GM21528 (cell line): ENCODE results near the gene CPEB2.

Experiments used
- ATAC-seq: cut with Tn5 transposase; IDR thresholded peaks from one replicate; pipeline ENCODE4 v1.9.1; 2021; ENCODE audit warnings: mild to moderate bottlenecking, moderate library complexity; ENCODE audit not compliant: unreplicated experiment, low FRiP score

The CPEB2 gene

GRCh38 chr4:15007201-15007600 lies 4.9 kb downstream of the CPEB2 start:
- ATAC-seq = no peak

- no peak for ATAC-seq
Observed at GRCh38 chr4:15010038-15010585, 7.8 kb downstream of the CPEB2 start.

GRCh38 chr4:15011166-15011565 lies 8.9 kb downstream of the CPEB2 start:
- no peak for ATAC-seq

GRCh38 chr4:15012017-15012788 lies 9.9 kb downstream of the CPEB2 start:
- ATAC-seq = no peak

- no peak for ATAC-seq
Observed at GRCh38 chr4:15013585-15013984, 11.3 kb downstream of the CPEB2 start.

GRCh38 chr4:15015170-15015569 lies 12.9 kb downstream of the CPEB2 start:
- ATAC-seq = no peak

GRCh38 chr4:15018361-15018760 lies 16.1 kb downstream of the CPEB2 start:
- ATAC-seq = no peak

GRCh38 chr4:15020502-15021286 lies 18.4 kb downstream of the CPEB2 start:
- ATAC-seq = no peak

- no peak for ATAC-seq
Observed at GRCh38 chr4:15021311-15021710, 19.0 kb downstream of the CPEB2 start.

- ATAC-seq = no peak
Observed at GRCh38 chr4:15021946-15022345, 19.7 kb downstream of the CPEB2 start.

GRCh38 chr4:15024386-15024785 lies 22.1 kb downstream of the CPEB2 start:
- no peak for ATAC-seq

GRCh38 chr4:15025693-15026092 lies 23.4 kb downstream of the CPEB2 start:
- ATAC-seq = no peak

- ATAC-seq = no peak
Observed at GRCh38 chr4:15027921-15028435, 25.7 kb downstream of the CPEB2 start.

GRCh38 chr4:15031197-15031596 lies 28.9 kb downstream of the CPEB2 start:
- no peak for ATAC-seq

GRCh38 chr4:15031993-15032675 lies 29.9 kb downstream of the CPEB2 start:
- ATAC-seq = no peak

GRCh38 chr4:15034071-15034764 lies 31.9 kb downstream of the CPEB2 start:
- ATAC-seq = no peak

- no peak for ATAC-seq
Observed at GRCh38 chr4:15035159-15035558, 32.9 kb downstream of the CPEB2 start.

GRCh38 chr4:15037923-15038541 lies 35.8 kb downstream of the CPEB2 start:
- no peak for ATAC-seq

GRCh38 chr4:15040916-15041463 lies 38.7 kb downstream of the CPEB2 start:
- ATAC-seq = no peak
